K562 (cell line): Measurements from ENCODE around the gene DHRS3. TPM values are rescaled to one million over a fixed set of nuclear protein-coding genes. Genes with fewer than 3 reads are reported as not detected.

Experiments
- ATAC-seq: fragments of 200-7000 bp; cut with Tn5 transposase; 3 replicates; pipeline ENCODE4 v1.9.1; 2020; ENCODE audit warnings: moderate library complexity
- BruUV-seq: library from RNA; stranded (reverse); fragments of 400-500 nt; replicated peaks from 2 replicates; lab custom pipeline; 2021; lab: Mats Ljungman, UMichigan
- CTCF ChIA-PET: fragments of 300-600 bp; formaldehyde crosslinking; extraction: SDS; loops from one replicate; lab custom pipeline; 2021; ENCODE audit warnings: low intra/inter-chr PET ratio; lab: Yijun Ruan, JAX
- POLR2A ChIA-PET: fragments of 300-600, 350-650 bp; sonication (Branson Sonifier 250); formaldehyde crosslinking; extraction: SDS; loops from one replicate; lab custom pipeline; 2021; ENCODE audit warnings: antibody characterized with exemption, inconsistent platforms; lab: Yijun Ruan, JAX
- DNase-seq, 4 experiments: peaks; one replicate each; pipeline versions ENCODE4 v3.0.0 to v3.0.0-alpha.2; 2011 to 2018; ENCODE audit warnings: low spot score in 3 of 4, mixed read lengths in 3 of 4; ENCODE audit errors: extremely low read depth in 1 of 4
- FAIRE-seq: peaks from 2 replicates; lab custom pipeline; 2011; peaks lifted over from hg19 to GRCh38; lab: Jason Lieb, UNC
- H2AFZ ChIP-seq: 2 replicates; pipeline ENCODE4 v1.6.0; 2011; ENCODE audit warnings: low read depth, low read length, control low read depth, inconsistent platforms
- H3K27ac ChIP-seq: fragments of 200-600 bp; 3 replicates; pipeline ENCODE4 v1.8.0; 2011; ENCODE audit warnings: low read depth, mild to moderate bottlenecking, control low read depth, inconsistent platforms, low read length, moderate library complexity, mixed read lengths; ENCODE audit errors: extremely low read depth
- H3K27me3 ChIP-seq, 2 experiments: fragments of 300-600 bp in 1 of 2; 2 replicates in 1 of 2; 3 replicates in 1 of 2; pipeline versions ENCODE4 v1.6.0 to v1.8.0; 2011; ENCODE audit warnings: inconsistent platforms in 2 of 2, low read length in 2 of 2, mild to moderate bottlenecking in 1 of 2, mixed read lengths in 1 of 2, moderate library complexity in 1 of 2; ENCODE audit not compliant: control insufficient read depth in 2 of 2, insufficient read depth in 2 of 2
- H3K36me3 ChIP-seq: fragments of 300-600 bp; 3 replicates; pipeline ENCODE4 v1.8.0; 2011; ENCODE audit warnings: mild to moderate bottlenecking, low read length, inconsistent platforms; ENCODE audit not compliant: control insufficient read depth, insufficient read depth
- H3K4me1 ChIP-seq, 2 experiments: fragments of 200-600 bp in 1 of 2; replicated peaks in 1 of 2; 2 replicates in 1 of 2; 3 replicates in 1 of 2; pipeline versions ENCODE4 v1.5.1 to v1.8.0; 2011; ENCODE audit warnings: inconsistent platforms in 2 of 2, low read length in 2 of 2, mild to moderate bottlenecking in 1 of 2, mixed read lengths in 1 of 2, moderate library complexity in 1 of 2; ENCODE audit not compliant: control insufficient read depth in 2 of 2, insufficient read depth in 2 of 2
- H3K4me2 ChIP-seq: 2 replicates; pipeline ENCODE4 v1.6.1; 2011; ENCODE audit warnings: low read length, control low read depth, inconsistent platforms, mixed read lengths; ENCODE audit not compliant: insufficient read depth
- H3K4me3 ChIP-seq: fragments of 200-600 bp; sonication (generic), shearing (Covaris generic); 2 replicates; pipeline ENCODE4 v1.5.1; 2016; ENCODE audit warnings: control low read depth, inconsistent platforms
- H3K79me2 ChIP-seq: fragments of 200-600 bp; 3 replicates; pipeline ENCODE4 v1.8.0; 2011; ENCODE audit warnings: low read length, inconsistent platforms; ENCODE audit not compliant: control insufficient read depth, insufficient read depth
- H3K9ac ChIP-seq, 2 experiments: 2 replicates each; pipeline versions ENCODE4 v1.6.0 to v1.6.1; 2011; ENCODE audit warnings: low read depth in 2 of 2, low read length in 2 of 2, control low read depth in 1 of 2, inconsistent platforms in 1 of 2, mild to moderate bottlenecking in 1 of 2, mixed read lengths in 1 of 2; ENCODE audit not compliant: insufficient read depth in 1 of 2
- H3K9me1 ChIP-seq: one replicate; pipeline ENCODE4 v1.6.0; 2011; ENCODE audit warnings: inconsistent platforms, mild to moderate bottlenecking, low read length, moderate library complexity; ENCODE audit not compliant: control insufficient read depth, insufficient read depth
- H3K9me3 ChIP-seq: replicated peaks from 2 replicates; pipeline ENCODE4 v1.5.1; 2011; ENCODE audit warnings: low read depth, low read length, inconsistent platforms; ENCODE audit not compliant: control insufficient read depth, insufficient read depth
- H4K20me1 ChIP-seq: replicated peaks from 2 replicates; pipeline ENCODE4 v1.6.1; 2011; ENCODE audit warnings: low read length, inconsistent platforms, mixed read lengths; ENCODE audit not compliant: control insufficient read depth, insufficient read depth
- ARHGAP35 ChIP-seq: fragments of 450-650 bp; IDR thresholded peaks from 2 replicates; pipeline ENCODE4 v1.6.1; 2018; ENCODE audit not compliant: partially characterized antibody
- CBFB ChIP-seq: sonication (generic); formaldehyde crosslinking; IDR thresholded peaks from 2 replicates; pipeline ENCODE4 v1.4.0; 2020; ENCODE audit warnings: mild to moderate bottlenecking, missing genetic modification reagents
- HCFC1 ChIP-seq: IDR thresholded peaks from 2 replicates; pipeline ENCODE4 v1.6.1; 2012; ENCODE audit warnings: low read depth, low read length, improper control_type of control experiment
- NCOA2 ChIP-seq, 2 experiments: fragments of 450-650 bp; IDR thresholded peaks; 2 replicates each; pipeline ENCODE4 v1.6.1; 2018; ENCODE audit warnings: mild to moderate bottlenecking in 2 of 2, moderate library complexity in 1 of 2; ENCODE audit not compliant: partially characterized antibody in 2 of 2
- NCOA4 ChIP-seq: fragments of 450-650 bp; IDR thresholded peaks from 2 replicates; pipeline ENCODE4 v1.6.1; 2018; ENCODE audit warnings: mild to moderate bottlenecking; ENCODE audit not compliant: partially characterized antibody
- NR3C1 ChIP-seq: sonication (generic); formaldehyde crosslinking; IDR thresholded peaks from 2 replicates; pipeline ENCODE4 v1.8.1; 2022; ENCODE audit warnings: missing genetic modification reagents
- PHF20 ChIP-seq: fragments of 450-650 bp; IDR thresholded peaks from 2 replicates; pipeline ENCODE4 v1.6.1; 2018; ENCODE audit not compliant: partially characterized antibody
- POLR2A ChIP-seq: fragments of 450-650 bp; conservative IDR thresholded peaks from 2 replicates; pipeline ENCODE4 v1.6.1; 2016
- POLR2B ChIP-seq: fragments of 450-650 bp; IDR thresholded peaks from 2 replicates; pipeline ENCODE4 v1.6.1; 2018; ENCODE audit warnings: low read depth; ENCODE audit not compliant: partially characterized antibody
- SMARCA4 ChIP-seq: fragments of 450-650 bp; IDR thresholded peaks from 2 replicates; pipeline ENCODE4 v1.6.1; 2016
- SUPT5H ChIP-seq: fragments of 450-650 bp; IDR thresholded peaks from 2 replicates; pipeline ENCODE4 v1.6.1; 2016
- ZBTB26 ChIP-seq: fragments of 450-650 bp; formaldehyde crosslinking; IDR thresholded peaks from 2 replicates; pipeline ENCODE4 v1.4.0; 2022; ENCODE audit warnings: missing genetic modification characterization
- ZNF41 ChIP-seq: fragments of 250-450 bp; sonication (Bioruptor Pico); conservative IDR thresholded peaks from 2 replicates; pipeline ENCODE4 v1.4.0; 2020; ENCODE audit warnings: mild to moderate bottlenecking
- WGBS: fragments of 100-300 bp; shearing (Covaris generic); methylation state at CpG from one replicate; pipeline ENCODE4 v1.1.6; 2016; ENCODE audit warnings: low coverage, mixed read lengths; ENCODE audit not compliant: insufficient coverage; ENCODE audit errors: missing lambda C conversion rate; 5-methylcytosine and 5-hydroxymethylcytosine counted together
- in situ Hi-C: fragments of 300-500 bp; cut with MboI; formaldehyde crosslinking; loops from 4 replicates; pipeline ENCODE4 v1.15.0; 2018; ENCODE audit warnings: inconsistent platforms, mixed read lengths
- intact Hi-C: fragments of 100-400 bp; cut with micrococcal nuclease; formaldehyde crosslinking; loops from 2 replicates; pipeline ENCODE4 v1.14.2; 2022
- polyA plus RNA-seq, 8 experiments: library from polyadenylated mRNA; depleted of rRNA in 4 of 8; stranded (reverse) in 5 of 8; unstranded in 3 of 8; fragments of >200 nt; fragmentation: Nextera tagmentation in 2 of 8; fragmentation: Illumina TruSeq in 1 of 8; extraction: Ambion mirVana in 2 of 8; extraction: Trizol in 1 of 8; gene quantifications; 2 replicates each; pipeline versions ENCODE4 v1.2.1 to v1.2.3, GENCODE V29; 2011 to 2014; ENCODE audit warnings: inconsistent platforms in 1 of 8, missing spikeins in 1 of 8
- total RNA-seq, 7 experiments: library from RNA; depleted of rRNA in 6 of 7; stranded (reverse); fragments of >200 nt in 6 of 7; fragmentation: Illumina TruSeq in 2 of 7; extraction: Trizol in 2 of 7; gene quantifications; 2 replicates each; pipeline versions ENCODE4 v1.2.1 to v1.2.3, GENCODE V29; 2011 to 2021; ENCODE audit warnings: low replicate concordance in 1 of 7
- TF ChIP-seq, protein P1 (sequence below), 2 experiments: fragments of 450-650 bp; IDR thresholded peaks; 2 replicates each; pipeline ENCODE4 v1.6.1; 2016

The DHRS3 gene
- total and polyA plus RNA-seq, 9 of the 15 experiments (the other 6 are each of a cell fraction or from before 2014, with no cell fraction given), result 21.0 to 116 (median 58.7) TPM

DNA sequence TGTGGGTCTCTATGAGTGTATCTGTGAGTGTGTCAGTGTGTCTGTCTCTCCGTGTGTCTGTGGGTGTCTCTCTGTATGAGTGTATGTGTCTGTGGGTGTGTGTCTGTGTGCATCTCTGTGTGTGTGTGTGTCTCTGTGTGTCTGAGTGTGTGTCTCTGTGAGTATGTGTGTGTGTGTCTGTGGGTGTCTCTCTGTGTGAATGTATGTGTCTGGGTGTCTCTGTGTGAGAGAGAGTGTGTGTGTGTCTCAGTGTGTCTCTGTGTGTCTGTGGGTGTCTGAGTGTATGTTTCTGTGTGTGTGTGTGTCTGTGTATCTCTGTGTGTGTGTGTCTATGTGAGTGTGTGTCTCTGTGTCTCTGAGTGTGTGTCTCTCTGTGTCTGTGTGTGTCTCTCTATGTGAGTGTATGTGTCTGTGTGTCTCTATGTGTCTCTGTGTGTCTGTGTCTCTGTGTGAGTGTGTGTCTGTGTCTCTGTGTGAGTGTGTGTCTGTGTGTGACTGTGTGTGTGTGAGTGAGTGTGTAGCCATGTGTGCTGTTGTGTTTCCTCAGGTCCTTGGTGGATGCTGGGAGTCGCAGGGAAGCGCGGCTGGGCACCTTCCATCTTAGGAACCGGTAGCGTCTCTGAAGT, 33.0 kb downstream of the DHRS3 start:
- ChIA-PET POLR2A (interaction anchor here (0.8 kb wide), 1 partner anchor 219 kb away, joined by 3 read pairs; no protein-coding TSS in a partner anchor), CTCF (no interaction called here)
- in situ Hi-C loops (no loop called here), intact Hi-C loops (no loop called here)
- peak; percentile 79 for FAIRE-seq
- no peak for ATAC-seq
- DNase-seq, result no peak
- no TSS peak for BruUV-seq
- peak; percentile 62; the same call in 1 of the 2 replicates for TF ChIP-seq ZBTB26 (CRISPR knock-in tag)
- no peak for TF ChIP-seq SMARCA4
- no peak for TF ChIP-seq HCFC1
- 0 out of 2 replicates have a peak, but pooled peaks have one; percentile 41 for TF ChIP-seq SUPT5H
- 0 out of 2 replicates have a peak, but pooled peaks have one; percentile 24 for TF ChIP-seq POLR2A
- TF ChIP-seq NCOA4, result peak; percentile 13
- no peak for TF ChIP-seq NR3C1
- peak; percentile 40 for TF ChIP-seq POLR2B
- TF ChIP-seq PHF20, result peak; percentile 9
- peak; percentile 7 for TF ChIP-seq ARHGAP35
- TF ChIP-seq, protein P1, sequence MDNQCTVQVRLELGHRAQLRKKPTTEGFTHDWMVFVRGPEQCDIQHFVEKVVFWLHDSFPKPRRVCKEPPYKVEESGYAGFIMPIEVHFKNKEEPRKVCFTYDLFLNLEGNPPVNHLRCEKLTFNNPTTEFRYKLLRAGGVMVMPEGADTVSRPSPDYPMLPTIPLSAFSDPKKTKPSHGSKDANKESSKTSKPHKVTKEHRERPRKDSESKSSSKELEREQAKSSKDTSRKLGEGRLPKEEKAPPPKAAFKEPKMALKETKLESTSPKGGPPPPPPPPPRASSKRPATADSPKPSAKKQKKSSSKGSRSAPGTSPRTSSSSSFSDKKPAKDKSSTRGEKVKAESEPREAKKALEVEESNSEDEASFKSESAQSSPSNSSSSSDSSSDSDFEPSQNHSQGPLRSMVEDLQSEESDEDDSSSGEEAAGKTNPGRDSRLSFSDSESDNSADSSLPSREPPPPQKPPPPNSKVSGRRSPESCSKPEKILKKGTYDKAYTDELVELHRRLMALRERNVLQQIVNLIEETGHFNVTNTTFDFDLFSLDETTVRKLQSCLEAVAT (IDR thresholded peaks at IDR 0.05), result peak in 1 of 2 experiments; percentile 75; a peak in 2 of 4 replicates
- 0 out of 2 replicates have a peak, but pooled peaks have one; percentile 13 for TF ChIP-seq CBFB (CRISPR knock-in tag)
- TF ChIP-seq ZNF41 (CRISPR knock-in tag), result no peak
- peak in 1 of 2 experiments; percentile 42 for TF ChIP-seq NCOA2 (IDR thresholded peaks at IDR 0.05; ENCODE audit: partially characterized antibody in 2 of 2)
- Histone ChIP-seq H3K4me2 (no peak overlapping the region), H3K27me3 (no peaks in the 10 kb centered on the region), H2AFZ (no peak overlapping the region), H3K4me3 (no peak overlapping the region), H3K4me1 (peaks cover 4 to 7% of the 10 kb centered on the region in 2 experiments; a peak in 4 of 5 replicates), H3K9ac (peak overlapping the region in 1 of 2 experiments; percentile 37; a peak in 1 of 4 replicates), H3K27ac (no peak overlapping the region), H3K79me2 (peaks cover 60% of the 10 kb centered on the region), H3K9me3 (no peaks in the 10 kb centered on the region), H4K20me1 (no peaks in the 10 kb centered on the region; the same call in 1 of the 2 replicates), H3K36me3 (peaks cover 67% of the 10 kb centered on the region; the same call in 2 of the 3 replicates), H3K9me1 (no peaks in the 10 kb centered on the region)
- 71% methylated on average over 4 of the region's 6 CpGs for WGBS
